Nephron (organoid): ENCODE measurements around the gene PDE4B.

Experiments
- H3K27ac Mint-ChIP-seq, 3 experiments: 2 replicates each; pipeline ENCODE4 v1.8.0; 2020; ENCODE audit warnings: mixed read lengths in 3 of 3, mild to moderate bottlenecking in 2 of 3, moderate library complexity in 1 of 3
- H3K27me3 Mint-ChIP-seq: 2 replicates; pipeline ENCODE4 v1.8.0; 2021; ENCODE audit warnings: low read depth, mild to moderate bottlenecking, moderate library complexity, mixed read lengths
- H3K36me3 Mint-ChIP-seq: 2 replicates; pipeline ENCODE4 v1.8.0; 2020; ENCODE audit warnings: low read depth, mixed read lengths
- H3K4me1 Mint-ChIP-seq: 2 replicates; pipeline ENCODE4 v1.8.0; 2020; ENCODE audit warnings: mixed read lengths
- H3K4me3 Mint-ChIP-seq, 3 experiments: 2 replicates each; pipeline ENCODE4 v1.8.0; 2020; ENCODE audit warnings: mild to moderate bottlenecking in 3 of 3, mixed read lengths in 3 of 3, moderate library complexity in 2 of 3
- H3K9me3 Mint-ChIP-seq: 2 replicates; pipeline ENCODE4 v1.8.0; 2020; ENCODE audit warnings: mixed read lengths
- CTCF ChIP-seq, 3 experiments: fragments of 200-600 bp; sonication (generic); IDR thresholded peaks; one replicate each; pipeline ENCODE4 v1.5.0; 2021; ENCODE audit warnings: antibody characterized with exemption in 3 of 3; ENCODE audit not compliant: unreplicated experiment in 3 of 3

PDE4B gene

GRCh38 chr1:66271216-66271903 lies 478.7 kb downstream of the PDE4B start:
- H3K36me3 Mint-ChIP-seq = no peaks in the 10 kb centered on the region
- no peak for TF ChIP-seq CTCF (IDR thresholded peaks at IDR 0.05; ENCODE audit: unreplicated experiment in 3 of 3)
- peak overlapping the region; percentile 88 to 98 (median 96) for H3K27ac Mint-ChIP-seq
- H3K9me3 Mint-ChIP-seq = no peaks in the 10 kb centered on the region
- no peaks in the 10 kb centered on the region for H3K27me3 Mint-ChIP-seq
- peak overlapping the region; percentile 51 to 73 (median 72) for H3K4me3 Mint-ChIP-seq
- peaks cover 55% of the 10 kb centered on the region for H3K4me1 Mint-ChIP-seq

- Mint-ChIP-seq H3K27me3 (no peaks in the 10 kb centered on the region), H3K4me1 (peaks cover 55% of the 10 kb centered on the region), H3K27ac (peak overlapping the region; percentile 88 to 98 (median 96)), H3K4me3 (peak overlapping the region; percentile 36 to 72 (median 51)), H3K9me3 (no peaks in the 10 kb centered on the region), H3K36me3 (no peaks in the 10 kb centered on the region)
- TF ChIP-seq CTCF (IDR thresholded peaks at IDR 0.05; ENCODE audit: unreplicated experiment in 3 of 3) = no peak
Observed at GRCh38 chr1:66271904-66272254, 479.2 kb downstream of the PDE4B start.

GRCh38 chr1:66273656-66274055 lies 481.0 kb downstream of the PDE4B start:
- H3K36me3 Mint-ChIP-seq = no peaks in the 10 kb centered on the region
- no peaks in the 10 kb centered on the region for H3K27me3 Mint-ChIP-seq
- H3K4me3 Mint-ChIP-seq = no peak overlapping the region
- no peak for TF ChIP-seq CTCF (IDR thresholded peaks at IDR 0.05; ENCODE audit: unreplicated experiment in 3 of 3)
- no peaks in the 10 kb centered on the region for H3K9me3 Mint-ChIP-seq
- peaks cover 56% of the 10 kb centered on the region for H3K4me1 Mint-ChIP-seq
- peak overlapping the region in 2 of 3 experiments; percentile 70 to 96 for H3K27ac Mint-ChIP-seq

- no peaks in the 10 kb centered on the region for H3K36me3 Mint-ChIP-seq
- H3K27ac Mint-ChIP-seq = peak overlapping the region in 1 of 3 experiments; percentile 59
- no peak for TF ChIP-seq CTCF (IDR thresholded peaks at IDR 0.05; ENCODE audit: unreplicated experiment in 3 of 3)
- no peak overlapping the region for H3K4me3 Mint-ChIP-seq
- peaks cover 47% of the 10 kb centered on the region for H3K4me1 Mint-ChIP-seq
- no peaks in the 10 kb centered on the region for H3K9me3 Mint-ChIP-seq
- no peaks in the 10 kb centered on the region for H3K27me3 Mint-ChIP-seq
Observed at GRCh38 chr1:66274634-66275033, 481.9 kb downstream of the PDE4B start.

GRCh38 chr1:66275083-66275482 lies 482.4 kb downstream of the PDE4B start:
- Mint-ChIP-seq H3K36me3 (no peaks in the 10 kb centered on the region), H3K27ac (no peak overlapping the region), H3K4me3 (no peak overlapping the region), H3K9me3 (no peaks in the 10 kb centered on the region), H3K4me1 (peaks cover 45% of the 10 kb centered on the region), H3K27me3 (no peaks in the 10 kb centered on the region)
- TF ChIP-seq CTCF (IDR thresholded peaks at IDR 0.05; ENCODE audit: unreplicated experiment in 3 of 3) = no peak

GRCh38 chr1:66275601-66276023 lies 482.9 kb downstream of the PDE4B start:
- no peaks in the 10 kb centered on the region for H3K36me3 Mint-ChIP-seq
- no peak for TF ChIP-seq CTCF (IDR thresholded peaks at IDR 0.05; ENCODE audit: unreplicated experiment in 3 of 3)
- no peak overlapping the region for H3K27ac Mint-ChIP-seq
- H3K4me1 Mint-ChIP-seq = peaks cover 44% of the 10 kb centered on the region
- no peaks in the 10 kb centered on the region for H3K9me3 Mint-ChIP-seq
- no peak overlapping the region for H3K4me3 Mint-ChIP-seq
- peaks cover 3% of the 10 kb centered on the region for H3K27me3 Mint-ChIP-seq
